ENCODE data around the gene GVQW3. TPM values are rescaled to one million over a fixed set of nuclear protein-coding genes. Genes with fewer than 3 reads are reported as not detected.

GVQW3 gene
- 1 to 10 TPM; 1.9 to 2.2 (median 2.1) TPM for total RNA-seq

- ATAC-seq (peak; percentile 86 to 88), DNase-seq (peak; percentile 95)
- no peaks in the 10 kb centered on the region for H3K9me3 Mint-ChIP-seq
- H3K4me1 Mint-ChIP-seq (ENCODE audit: low read depth): peaks cover 55% of the 10 kb centered on the region
- H3K27me3 Mint-ChIP-seq (ENCODE audit: low read depth): no peaks in the 10 kb centered on the region
- peak within 1 kb of the TSS; percentile 95 for H3K4me3 Mint-ChIP-seq
- H3K36me3 Mint-ChIP-seq (ENCODE audit: insufficient read depth): peaks cover 2% of the 10 kb centered on the region
Measured at GRCh38 chr11:76380977-76381719, at the start of gene GVQW3, which contains the start of gene THAP12. TSS of gene GVQW3 (plus strand) at chr11:76381323. CDS start at chr11:76381829, 506 bp downstream. TSS of gene THAP12 (minus strand) at chr11:76381132. CDS start at chr11:76380836, 296 bp downstream.

- Mint-ChIP-seq H3K4me1 (ENCODE audit: low read depth) (peaks cover 19% of the 10 kb centered on the region), H3K4me3 (no peak overlapping the region), H3K27me3 (ENCODE audit: low read depth) (no peaks in the 10 kb centered on the region), H3K9me3 (peaks cover 18% of the 10 kb centered on the region), H3K36me3 (ENCODE audit: insufficient read depth) (peaks cover 3% of the 10 kb centered on the region)
- DNase-seq: no peak
- ATAC-seq: no peak
Measured at GRCh38 chr11:76334826-76335389, 46.2 kb upstream of the GVQW3 start.

DNA sequence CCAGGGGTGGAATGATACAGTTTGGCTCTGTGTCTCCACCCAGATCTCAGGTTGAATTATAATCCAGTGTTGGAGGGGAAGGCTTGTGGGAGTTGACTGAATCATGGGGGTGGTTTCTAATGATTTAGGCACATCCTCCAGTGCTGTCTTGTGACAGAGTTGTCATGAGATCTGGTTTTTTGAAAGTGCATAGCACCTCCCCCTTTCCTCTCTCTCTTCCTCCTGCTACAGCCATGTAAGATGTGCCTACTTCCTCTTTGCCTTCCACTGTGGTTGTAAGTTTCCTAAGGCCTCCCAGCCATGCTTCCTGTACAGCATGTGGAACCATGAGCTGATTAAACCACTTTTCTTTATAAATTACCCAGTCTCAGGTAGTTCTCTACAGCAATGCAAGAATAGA is 45.3 kb upstream of the GVQW3 start:
- H3K9me3 Mint-ChIP-seq: peaks cover 18% of the 10 kb centered on the region
- DNase-seq (no peak), ATAC-seq (no peak)
- peaks cover 3% of the 10 kb centered on the region for H3K36me3 Mint-ChIP-seq (ENCODE audit: insufficient read depth)
- H3K4me3 Mint-ChIP-seq: no peak overlapping the region
- peaks cover 19% of the 10 kb centered on the region for H3K4me1 Mint-ChIP-seq (ENCODE audit: low read depth)
- no peaks in the 10 kb centered on the region for H3K27me3 Mint-ChIP-seq (ENCODE audit: low read depth)

- no peak for DNase-seq
- ATAC-seq: no peak
- H3K36me3 Mint-ChIP-seq (ENCODE audit: insufficient read depth): peaks cover 3% of the 10 kb centered on the region
- no peaks in the 10 kb centered on the region for H3K27me3 Mint-ChIP-seq (ENCODE audit: low read depth)
- H3K4me3 Mint-ChIP-seq: no peak overlapping the region
- H3K4me1 Mint-ChIP-seq (ENCODE audit: low read depth): peaks cover 19% of the 10 kb centered on the region
- H3K9me3 Mint-ChIP-seq: peaks cover 18% of the 10 kb centered on the region
Measured at GRCh38 chr11:76336597-76336996, 44.5 kb upstream of the GVQW3 start.

- Mint-ChIP-seq H3K36me3 (ENCODE audit: insufficient read depth) (peaks cover 3% of the 10 kb centered on the region), H3K4me3 (no peak overlapping the region), H3K4me1 (ENCODE audit: low read depth) (peaks cover 19% of the 10 kb centered on the region), H3K27me3 (ENCODE audit: low read depth) (no peaks in the 10 kb centered on the region), H3K9me3 (peaks cover 18% of the 10 kb centered on the region)
- DNase-seq (no peak), ATAC-seq (no peak)
Measured at GRCh38 chr11:76337469-76337868, 43.7 kb upstream of the GVQW3 start.

DNA sequence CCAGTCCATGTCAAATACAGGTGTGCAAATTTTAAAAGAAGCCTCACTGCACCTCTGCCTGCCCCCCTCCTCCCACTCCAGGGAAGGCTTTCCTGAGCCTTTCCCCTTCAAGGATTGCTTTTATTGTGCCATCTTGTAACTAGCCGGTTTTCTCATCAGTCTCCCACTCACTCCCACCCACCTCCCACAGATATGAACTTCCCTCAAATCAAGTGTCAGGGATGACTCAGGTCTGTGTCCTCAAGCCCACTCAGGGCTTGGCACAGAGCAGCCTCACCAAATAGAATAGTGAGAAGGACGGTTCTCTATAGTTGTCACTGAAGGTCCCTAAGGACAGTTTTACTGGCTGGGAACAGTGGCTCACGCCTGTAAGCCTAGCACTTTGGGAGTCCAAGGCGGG is 43.2 kb upstream of the GVQW3 start:
- peaks cover 19% of the 10 kb centered on the region for H3K4me1 Mint-ChIP-seq (ENCODE audit: low read depth)
- DNase-seq (no peak), ATAC-seq (no peak)
- no peak overlapping the region for H3K4me3 Mint-ChIP-seq
- no peaks in the 10 kb centered on the region for H3K27me3 Mint-ChIP-seq (ENCODE audit: low read depth)
- peaks cover 18% of the 10 kb centered on the region for H3K9me3 Mint-ChIP-seq
- peaks cover 3% of the 10 kb centered on the region for H3K36me3 Mint-ChIP-seq (ENCODE audit: insufficient read depth)

DNA sequence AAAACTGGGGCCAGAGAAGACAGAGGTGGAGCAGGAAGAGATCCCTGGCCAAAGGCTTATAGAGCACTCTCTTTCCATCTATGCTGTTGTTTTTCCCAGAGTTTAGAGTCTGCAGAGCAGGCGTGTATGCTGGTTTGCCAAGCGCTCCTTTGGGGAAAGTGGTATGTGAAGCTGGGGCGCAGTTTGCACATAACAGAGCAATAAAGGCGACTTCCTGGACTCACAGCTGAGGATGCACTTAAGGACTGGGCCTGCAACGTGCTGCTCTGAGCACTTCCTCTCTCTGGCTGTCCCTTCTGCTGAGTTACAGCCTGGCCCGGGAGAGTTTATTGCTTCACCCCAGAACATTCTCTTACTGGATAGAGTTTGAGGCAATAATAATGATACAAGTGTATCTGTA is 41.9 kb upstream of the GVQW3 start:
- ATAC-seq (peak in 1 of 2 donors; percentile 46), DNase-seq (no peak)
- Mint-ChIP-seq H3K27me3 (ENCODE audit: low read depth) (no peaks in the 10 kb centered on the region), H3K4me3 (no peak overlapping the region), H3K9me3 (peaks cover 16% of the 10 kb centered on the region), H3K4me1 (ENCODE audit: low read depth) (peaks cover 19% of the 10 kb centered on the region), H3K36me3 (ENCODE audit: insufficient read depth) (peaks cover 5% of the 10 kb centered on the region)

GRCh38 chr11:76347466-76347865 is 33.7 kb upstream of the GVQW3 start:
- no peak for DNase-seq
- Mint-ChIP-seq H3K9me3 (no peaks in the 10 kb centered on the region), H3K4me3 (no peak overlapping the region), H3K36me3 (ENCODE audit: insufficient read depth) (peaks cover 30% of the 10 kb centered on the region), H3K27me3 (ENCODE audit: low read depth) (no peaks in the 10 kb centered on the region), H3K4me1 (ENCODE audit: low read depth) (peaks cover 2% of the 10 kb centered on the region)
- ATAC-seq: no peak

DNA sequence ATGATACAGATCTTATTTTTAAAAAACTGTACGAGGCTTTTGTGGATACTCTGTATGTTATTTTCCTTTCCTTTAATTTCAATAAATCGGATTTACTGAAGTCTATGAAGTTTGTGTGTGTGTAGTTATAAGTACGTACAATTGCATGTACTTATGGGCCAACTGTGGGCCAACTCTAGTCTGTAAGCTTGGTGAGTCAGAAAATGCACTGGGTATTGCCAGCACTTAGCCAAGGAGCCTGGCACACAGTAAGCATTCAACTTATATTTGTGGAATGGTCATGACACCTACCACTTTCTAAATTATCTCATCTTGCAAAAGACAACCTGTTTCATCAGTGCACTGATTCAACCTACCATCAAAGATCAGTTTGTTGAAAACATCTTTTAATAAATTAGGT is 32.8 kb upstream of the GVQW3 start:
- Mint-ChIP-seq H3K27me3 (ENCODE audit: low read depth) (no peaks in the 10 kb centered on the region), H3K4me3 (no peak overlapping the region), H3K36me3 (ENCODE audit: insufficient read depth) (peaks cover 39% of the 10 kb centered on the region), H3K4me1 (ENCODE audit: low read depth) (peaks cover 2% of the 10 kb centered on the region), H3K9me3 (peaks cover 4% of the 10 kb centered on the region)
- DNase-seq (no peak), ATAC-seq (no peak)

DNA sequence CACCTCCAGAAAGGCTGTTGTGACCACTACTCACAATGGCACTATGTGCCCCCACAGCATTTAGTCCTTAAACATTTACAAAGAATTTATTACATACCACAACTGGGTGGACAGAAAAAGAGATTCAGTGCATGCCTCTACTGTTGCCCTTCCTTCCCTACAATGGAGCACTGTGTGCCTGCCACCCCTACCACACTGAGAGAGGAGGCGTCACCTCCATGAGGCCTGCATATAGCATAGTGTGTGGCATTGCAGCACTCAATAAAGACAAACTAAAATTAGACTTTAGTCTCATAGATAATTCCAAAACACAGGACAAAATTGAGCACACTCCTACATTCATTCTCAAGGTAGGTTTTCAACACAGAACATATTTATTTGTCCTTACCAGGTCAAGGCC is 26.0 kb upstream of the GVQW3 start:
- Mint-ChIP-seq H3K9me3 (peaks cover 15% of the 10 kb centered on the region), H3K36me3 (ENCODE audit: insufficient read depth) (peaks cover 71% of the 10 kb centered on the region), H3K4me3 (no peak overlapping the region), H3K4me1 (ENCODE audit: low read depth) (no peaks in the 10 kb centered on the region), H3K27me3 (ENCODE audit: low read depth) (no peaks in the 10 kb centered on the region)
- DNase-seq (no peak), ATAC-seq (no peak)

- ATAC-seq (peak; percentile 67 to 77), DNase-seq (no peak)
- Mint-ChIP-seq H3K27me3 (ENCODE audit: low read depth) (no peaks in the 10 kb centered on the region), H3K36me3 (ENCODE audit: insufficient read depth) (peaks cover 42% of the 10 kb centered on the region), H3K4me3 (no peak overlapping the region), H3K9me3 (no peaks in the 10 kb centered on the region), H3K4me1 (ENCODE audit: low read depth) (peaks cover 27% of the 10 kb centered on the region)
Measured at GRCh38 chr11:76361374-76361773, 19.7 kb upstream of the GVQW3 start.

GRCh38 chr11:76361776-76362175 is 19.3 kb upstream of the GVQW3 start:
- ATAC-seq: peak; percentile 71 to 75
- Mint-ChIP-seq H3K4me3 (no peak overlapping the region), H3K36me3 (ENCODE audit: insufficient read depth) (peaks cover 42% of the 10 kb centered on the region), H3K4me1 (ENCODE audit: low read depth) (peaks cover 27% of the 10 kb centered on the region), H3K27me3 (ENCODE audit: low read depth) (no peaks in the 10 kb centered on the region), H3K9me3 (no peaks in the 10 kb centered on the region)
- no peak for DNase-seq

DNA sequence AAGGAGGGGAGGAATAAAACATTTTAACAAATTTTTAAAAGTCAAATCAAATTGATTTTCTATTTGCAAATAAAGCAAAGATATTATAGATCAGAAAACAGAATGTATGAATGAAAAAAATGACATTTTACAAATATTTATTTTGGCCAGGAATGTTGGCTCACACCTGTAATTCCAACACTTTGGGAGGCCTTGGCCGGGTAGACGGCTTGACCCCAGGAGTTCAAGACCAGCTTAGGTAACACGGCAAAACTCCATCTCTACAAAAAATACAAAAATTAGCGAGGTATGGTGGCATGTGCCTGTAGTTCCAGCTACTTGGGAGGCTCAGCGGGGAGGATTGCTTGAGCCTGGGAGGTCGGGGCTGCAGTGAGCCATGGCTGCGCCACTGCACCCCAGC is 18.4 kb upstream of the GVQW3 start:
- no peak overlapping the region for H3K4me3 Mint-ChIP-seq
- no peaks in the 10 kb centered on the region for H3K9me3 Mint-ChIP-seq
- H3K27me3 Mint-ChIP-seq (ENCODE audit: low read depth): no peaks in the 10 kb centered on the region
- ATAC-seq: no peak
- peaks cover 36% of the 10 kb centered on the region for H3K36me3 Mint-ChIP-seq (ENCODE audit: insufficient read depth)
- no peak for DNase-seq
- peaks cover 28% of the 10 kb centered on the region for H3K4me1 Mint-ChIP-seq (ENCODE audit: low read depth)

DNA sequence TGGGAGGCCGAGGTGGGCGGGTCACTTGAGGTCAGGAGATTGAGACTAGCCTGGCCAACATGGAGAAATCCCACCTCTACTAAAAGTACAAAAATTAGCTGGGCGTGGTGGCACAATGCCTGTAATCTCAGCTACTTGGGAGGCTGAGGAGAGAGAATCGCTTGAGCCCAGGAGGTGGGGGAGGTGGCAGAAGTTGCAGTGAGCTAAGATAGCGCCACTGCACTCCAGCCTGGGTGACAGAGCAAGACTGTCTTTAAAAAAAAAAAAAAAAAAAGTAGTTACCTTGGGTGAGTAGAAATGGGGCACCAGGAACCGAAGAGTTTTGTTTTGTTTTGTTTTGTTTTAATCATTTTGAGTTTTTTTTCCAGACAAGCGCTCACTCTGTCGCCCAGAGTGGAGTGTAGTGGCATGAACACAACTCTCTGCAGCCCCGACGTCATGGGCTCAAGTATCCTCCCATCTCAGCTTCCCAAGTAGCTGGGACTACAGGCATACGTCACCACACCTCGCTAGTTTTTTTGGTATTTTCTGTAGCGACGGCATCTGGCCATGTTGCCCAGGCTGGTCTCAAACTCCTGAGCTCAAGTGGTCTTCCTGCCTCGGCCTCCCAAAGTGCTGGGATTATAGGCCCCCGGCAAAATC is 16.0 kb upstream of the GVQW3 start:
- Mint-ChIP-seq H3K27me3 (ENCODE audit: low read depth) (no peaks in the 10 kb centered on the region), H3K9me3 (no peaks in the 10 kb centered on the region), H3K4me3 (no peak overlapping the region), H3K36me3 (ENCODE audit: insufficient read depth) (peaks cover 24% of the 10 kb centered on the region), H3K4me1 (ENCODE audit: low read depth) (peaks cover 50% of the 10 kb centered on the region)
- DNase-seq (no peak), ATAC-seq (no peak)

DNA sequence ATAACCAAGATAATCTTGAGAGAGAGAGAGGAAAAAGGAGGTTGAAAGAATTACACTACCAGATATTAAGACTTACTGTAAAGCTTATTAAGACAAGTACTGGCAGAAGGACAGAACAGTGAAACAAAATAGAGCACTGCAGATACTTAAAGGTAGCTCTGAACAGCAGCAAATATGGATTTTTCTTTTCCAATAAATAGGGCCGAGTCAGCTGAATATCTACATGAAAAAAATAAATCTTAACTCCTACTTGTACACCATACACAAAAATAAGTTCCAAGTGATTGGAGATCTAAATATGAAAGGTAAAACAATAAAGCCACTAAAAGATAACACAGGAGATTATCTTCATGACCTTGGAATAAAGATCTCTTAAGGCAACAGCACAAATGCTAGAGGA is 12.6 kb upstream of the GVQW3 start:
- Mint-ChIP-seq H3K36me3 (ENCODE audit: insufficient read depth) (peaks cover 13% of the 10 kb centered on the region), H3K4me3 (no peak overlapping the region), H3K27me3 (ENCODE audit: low read depth) (no peaks in the 10 kb centered on the region), H3K9me3 (no peaks in the 10 kb centered on the region), H3K4me1 (ENCODE audit: low read depth) (peaks cover 52% of the 10 kb centered on the region)
- ATAC-seq (no peak), DNase-seq (no peak)

Measured in activated T-cell treated with anti-CD3 and anti-CD28 coated beads, Interleukin-2, amount 50 U/mL, for 4 hours (primary cell).